ENCODE measurements around the gene MYO15B. TPM values are rescaled to one million over a fixed set of nuclear protein-coding genes. Genes with fewer than 3 reads are reported as not detected.

The MYO15B gene
- polyA plus RNA-seq, 1 donor from 2014 or later = 2.4 TPM

GRCh38 chr17:75622076-75622475 is 34.5 kb downstream of the MYO15B start:
- Histone ChIP-seq H3F3A (ENCODE audit: insufficient read depth, low read length, poor library complexity, severe bottlenecking) (no peaks in the 10 kb centered on the region), H3K9ac (ENCODE audit: low read length) (no peak overlapping the region), H3K27ac (ENCODE audit: low read length) (no peak overlapping the region), H3K79me2 (replicated peaks; ENCODE audit: insufficient read depth, low read length) (no peaks in the 10 kb centered on the region), H3K9me3 (ENCODE audit: low read length) (no peaks in the 10 kb centered on the region), H3K4me3 (ENCODE audit: low read length) (no peak overlapping the region), H2AFZ (ENCODE audit: low read depth, low read length) (no peak overlapping the region), H3K4me2 (ENCODE audit: low read length) (no peak overlapping the region), H3K36me3 (ENCODE audit: insufficient read depth, low read length) (no peaks in the 10 kb centered on the region), H4K20me1 (ENCODE audit: insufficient read depth) (no peaks in the 10 kb centered on the region), H3K9me2 (ENCODE audit: insufficient read depth, low read length) (no peaks in the 10 kb centered on the region), H3K27me3 (ENCODE audit: insufficient read depth, low read depth, low read length) (no peaks in the 10 kb centered on the region)
- TF ChIP-seq CTCF (IDR thresholded peaks at IDR 0.05; ENCODE audit: poor library complexity, severe bottlenecking) = no peak
- no peak for TF ChIP-seq REST (IDR thresholded peaks at IDR 0.05; ENCODE audit: borderline replicate concordance)
- TF ChIP-seq SMC3 (conservative IDR thresholded peaks at IDR 0.05; ENCODE audit: poor library complexity) = no peak
- no peak for TF ChIP-seq MXI1 (conservative IDR thresholded peaks at IDR 0.05; ENCODE audit: poor library complexity, severe bottlenecking)
- TF ChIP-seq EP300 (conservative IDR thresholded peaks at IDR 0.05; ENCODE audit: poor library complexity, severe bottlenecking) = no peak
- TF ChIP-seq RAD21 (conservative IDR thresholded peaks at IDR 0.05) = no peak
- TF ChIP-seq EZH2 (IDR thresholded peaks at IDR 0.05; ENCODE audit: borderline replicate concordance, insufficient read depth, low read length, poor library complexity, severe bottlenecking) = no peak
- no peak for TF ChIP-seq TAF1 (IDR thresholded peaks at IDR 0.05; ENCODE audit: low read depth)

GRCh38 chr17:75622771-75623273 is 35.2 kb downstream of the MYO15B start:
- Histone ChIP-seq H3K9ac (ENCODE audit: low read length) (no peak overlapping the region), H2AFZ (ENCODE audit: low read depth, low read length) (no peak overlapping the region), H3K27me3 (ENCODE audit: insufficient read depth, low read depth, low read length) (no peaks in the 10 kb centered on the region), H3K36me3 (ENCODE audit: insufficient read depth, low read length) (no peaks in the 10 kb centered on the region), H3K79me2 (replicated peaks; ENCODE audit: insufficient read depth, low read length) (no peaks in the 10 kb centered on the region), H4K20me1 (ENCODE audit: insufficient read depth) (no peaks in the 10 kb centered on the region), H3K4me3 (ENCODE audit: low read length) (no peak overlapping the region), H3F3A (ENCODE audit: insufficient read depth, low read length, poor library complexity, severe bottlenecking) (no peaks in the 10 kb centered on the region), H3K4me2 (ENCODE audit: low read length) (no peak overlapping the region), H3K9me3 (ENCODE audit: low read length) (no peaks in the 10 kb centered on the region), H3K27ac (ENCODE audit: low read length) (no peak overlapping the region), H3K9me2 (ENCODE audit: insufficient read depth, low read length) (no peaks in the 10 kb centered on the region)
- TF ChIP-seq POLR2AphosphoS5 (IDR thresholded peaks at IDR 0.05) (no peak), MXI1 (conservative IDR thresholded peaks at IDR 0.05; ENCODE audit: poor library complexity, severe bottlenecking) (no peak), REST (IDR thresholded peaks at IDR 0.05; ENCODE audit: borderline replicate concordance) (no peak), RAD21 (conservative IDR thresholded peaks at IDR 0.05) (no peak), CTCF (IDR thresholded peaks at IDR 0.05; ENCODE audit: poor library complexity, severe bottlenecking) (no peak), SMC3 (conservative IDR thresholded peaks at IDR 0.05; ENCODE audit: poor library complexity) (no peak), EZH2 (IDR thresholded peaks at IDR 0.05; ENCODE audit: borderline replicate concordance, insufficient read depth, low read length, poor library complexity, severe bottlenecking) (no peak), TAF1 (IDR thresholded peaks at IDR 0.05; ENCODE audit: low read depth) (no peak), EP300 (conservative IDR thresholded peaks at IDR 0.05; ENCODE audit: poor library complexity, severe bottlenecking) (no peak)
